HepG2 (cell line): ENCODE data around the gene SAMD10. TPM values are rescaled to one million over a fixed set of nuclear protein-coding genes. Genes with fewer than 3 reads are reported as not detected.

Experiments used
- AGO1 ChIP-seq: fragments of 200-400 bp; formaldehyde crosslinking; IDR thresholded peaks from 2 replicates; pipeline ENCODE4 v1.6.1; 2017; ENCODE audit warnings: mild to moderate bottlenecking, low read depth, low read length, moderate library complexity; ENCODE audit not compliant: poor library complexity, severe bottlenecking
- HNRNPK ChIP-seq: fragments of 200-400 bp; formaldehyde crosslinking; IDR thresholded peaks from 2 replicates; pipeline ENCODE4 v1.6.1; 2018; ENCODE audit warnings: low read length, low read depth, moderate library complexity, mild to moderate bottlenecking; ENCODE audit not compliant: poor library complexity, severe bottlenecking
- POLR2G ChIP-seq: fragments of 200-400 bp; formaldehyde crosslinking; IDR thresholded peaks from 2 replicates; pipeline ENCODE4 v1.6.1; 2018; ENCODE audit warnings: mild to moderate bottlenecking, low read depth, low read length, moderate library complexity
- RBM22 ChIP-seq: fragments of 200-400 bp; formaldehyde crosslinking; optimal IDR thresholded peaks from 2 replicates; pipeline ENCODE3; 2017; ENCODE audit warnings: mild to moderate bottlenecking, low read length, moderate library complexity
- TOE1 ChIP-seq: sonication (generic); formaldehyde crosslinking; IDR thresholded peaks from 2 replicates; pipeline ENCODE4 v1.4.0; 2020; ENCODE audit warnings: mild to moderate bottlenecking, missing genetic modification reagents
- ZBTB7A ChIP-seq: sonication (generic); formaldehyde crosslinking; IDR thresholded peaks from 2 replicates; pipeline ENCODE4 v1.8.0; 2022; ENCODE audit warnings: mild to moderate bottlenecking, missing genetic modification reagents
- polyA plus RNA-seq, 8 experiments: library from polyadenylated mRNA; depleted of rRNA in 3 of 8; stranded (reverse) in 7 of 8; unstranded in 1 of 8; fragments of >200 nt; fragmentation: Illumina TruSeq in 4 of 8; extraction: Trizol in 4 of 8; gene quantifications; 2 replicates each; pipeline versions ENCODE4 v1.2.1 to v1.2.3, GENCODE V29; 2011 to 2016; ENCODE audit warnings: low read depth in 4 of 8, missing spikeins in 1 of 8, mixed read lengths in 1 of 8; ENCODE audit not compliant: insufficient read depth in 1 of 8
- total RNA-seq, 5 experiments: library from RNA; depleted of rRNA; stranded (reverse); fragments of >200 nt; fragmentation: Illumina TruSeq; extraction: Trizol; gene quantifications; 2 replicates each; pipeline ENCODE4 v1.2.3, GENCODE V29; 2016; ENCODE audit warnings: low read depth in 1 of 5
- TF ChIP-seq, protein P1 (sequence below): sonication (generic); formaldehyde crosslinking; IDR thresholded peaks from 2 replicates; pipeline ENCODE4 v1.4.0; 2020; ENCODE audit warnings: low read depth, mild to moderate bottlenecking, missing genetic modification reagents
- TF ChIP-seq, protein P2 (sequence below): sonication (generic); formaldehyde crosslinking; IDR thresholded peaks from 2 replicates; pipeline ENCODE4 v1.8.0; 2022; ENCODE audit warnings: mild to moderate bottlenecking, missing genetic modification reagents, moderate library complexity
- TF ChIP-seq, protein P3 (sequence below): sonication (generic); formaldehyde crosslinking; IDR thresholded peaks from 2 replicates; pipeline ENCODE4 v1.4.0; 2020; ENCODE audit warnings: missing genetic modification reagents

The SAMD10 gene
- total and polyA plus RNA-seq, 2 of the 13 experiments (the other 11 are each of a cell fraction or from before 2014, with no cell fraction given), result 6.1 to 11.0 TPM

DNA sequence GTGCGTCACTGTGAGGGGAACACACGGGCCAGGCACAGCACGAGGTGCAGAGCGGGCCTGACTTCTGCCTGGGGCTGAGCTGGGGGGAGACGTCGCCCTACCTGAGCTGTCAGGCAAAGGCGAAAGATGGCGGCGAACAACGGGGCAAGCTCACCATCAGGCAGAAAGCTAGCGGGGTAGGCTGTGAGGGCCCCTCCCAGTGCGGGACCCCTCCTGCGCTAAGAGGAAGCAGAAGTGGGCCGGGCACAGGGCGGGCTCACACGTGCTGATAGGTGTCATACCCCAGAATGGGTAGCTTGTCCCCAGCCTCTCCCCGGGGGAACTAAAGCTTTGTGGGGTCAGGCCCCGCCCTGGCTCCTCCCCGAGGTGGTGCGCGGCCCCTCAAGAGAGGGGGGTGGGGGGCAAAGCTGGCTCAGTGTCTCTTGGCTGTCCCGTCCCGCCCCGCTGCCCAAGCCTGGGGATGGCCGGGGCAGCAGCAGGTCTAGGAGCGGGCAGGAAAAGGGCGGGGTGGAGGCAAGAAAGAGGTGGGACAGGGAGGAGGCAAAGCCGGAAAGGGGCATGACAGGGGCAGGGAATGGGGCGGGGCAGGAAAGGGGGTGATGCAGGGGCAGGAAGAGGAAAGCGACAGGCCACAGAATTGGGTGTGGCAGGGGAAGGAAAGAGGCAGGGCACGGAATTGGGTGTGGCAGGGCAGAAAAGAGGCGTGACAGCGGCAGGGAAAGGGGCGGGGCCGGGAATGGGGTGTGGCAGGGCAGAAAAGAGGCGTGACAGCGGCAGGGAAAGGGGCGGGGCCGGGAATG is 38.0 kb downstream of the SAMD10 start (continued):
- TF ChIP-seq, protein P1, sequence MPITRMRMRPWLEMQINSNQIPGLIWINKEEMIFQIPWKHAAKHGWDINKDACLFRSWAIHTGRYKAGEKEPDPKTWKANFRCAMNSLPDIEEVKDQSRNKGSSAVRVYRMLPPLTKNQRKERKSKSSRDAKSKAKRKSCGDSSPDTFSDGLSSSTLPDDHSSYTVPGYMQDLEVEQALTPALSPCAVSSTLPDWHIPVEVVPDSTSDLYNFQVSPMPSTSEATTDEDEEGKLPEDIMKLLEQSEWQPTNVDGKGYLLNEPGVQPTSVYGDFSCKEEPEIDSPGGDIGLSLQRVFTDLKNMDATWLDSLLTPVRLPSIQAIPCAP (CRISPR knock-in tag), result no peak
- 0 out of 2 replicates have a peak, but pooled peaks have one; percentile 44 for TF ChIP-seq ZBTB7A (CRISPR knock-in tag)
- TF ChIP-seq, protein P2, sequence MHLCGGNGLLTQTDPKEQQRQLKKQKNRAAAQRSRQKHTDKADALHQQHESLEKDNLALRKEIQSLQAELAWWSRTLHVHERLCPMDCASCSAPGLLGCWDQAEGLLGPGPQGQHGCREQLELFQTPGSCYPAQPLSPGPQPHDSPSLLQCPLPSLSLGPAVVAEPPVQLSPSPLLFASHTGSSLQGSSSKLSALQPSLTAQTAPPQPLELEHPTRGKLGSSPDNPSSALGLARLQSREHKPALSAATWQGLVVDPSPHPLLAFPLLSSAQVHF, result 0 out of 2 replicates have a peak, but pooled peaks have one; percentile 52
- peak; percentile 14 for TF ChIP-seq AGO1
- TF ChIP-seq TOE1 (CRISPR knock-in tag), result no peak
- TF ChIP-seq RBM22, result peak; percentile 82
- peak; percentile 59 for TF ChIP-seq HNRNPK
- TF ChIP-seq, protein P3, sequence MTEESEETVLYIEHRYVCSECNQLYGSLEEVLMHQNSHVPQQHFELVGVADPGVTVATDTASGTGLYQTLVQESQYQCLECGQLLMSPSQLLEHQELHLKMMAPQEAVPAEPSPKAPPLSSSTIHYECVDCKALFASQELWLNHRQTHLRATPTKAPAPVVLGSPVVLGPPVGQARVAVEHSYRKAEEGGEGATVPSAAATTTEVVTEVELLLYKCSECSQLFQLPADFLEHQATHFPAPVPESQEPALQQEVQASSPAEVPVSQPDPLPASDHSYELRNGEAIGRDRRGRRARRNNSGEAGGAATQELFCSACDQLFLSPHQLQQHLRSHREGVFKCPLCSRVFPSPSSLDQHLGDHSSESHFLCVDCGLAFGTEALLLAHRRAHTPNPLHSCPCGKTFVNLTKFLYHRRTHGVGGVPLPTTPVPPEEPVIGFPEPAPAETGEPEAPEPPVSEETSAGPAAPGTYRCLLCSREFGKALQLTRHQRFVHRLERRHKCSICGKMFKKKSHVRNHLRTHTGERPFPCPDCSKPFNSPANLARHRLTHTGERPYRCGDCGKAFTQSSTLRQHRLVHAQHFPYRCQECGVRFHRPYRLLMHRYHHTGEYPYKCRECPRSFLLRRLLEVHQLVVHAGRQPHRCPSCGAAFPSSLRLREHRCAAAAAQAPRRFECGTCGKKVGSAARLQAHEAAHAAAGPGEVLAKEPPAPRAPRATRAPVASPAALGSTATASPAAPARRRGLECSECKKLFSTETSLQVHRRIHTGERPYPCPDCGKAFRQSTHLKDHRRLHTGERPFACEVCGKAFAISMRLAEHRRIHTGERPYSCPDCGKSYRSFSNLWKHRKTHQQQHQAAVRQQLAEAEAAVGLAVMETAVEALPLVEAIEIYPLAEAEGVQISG (CRISPR knock-in tag), result no peak
- peak; percentile 18; the same call in 1 of the 2 replicates for TF ChIP-seq POLR2G
